Sigmoid colon (tissue), 4 donors: Measurements from ENCODE around the gene GRIK4.

Source experiments
- CTCF ChIP-seq, 4 experiments: fragments of 450-650 bp in 3 of 4; fragments of 200-600 bp in 1 of 4; IDR thresholded peaks; one replicate each; pipeline ENCODE4 v1.5.1; 2016 to 2019; ENCODE audit warnings: antibody characterized with exemption in 4 of 4, mild to moderate bottlenecking in 3 of 4, moderate library complexity in 2 of 4
- POLR2AphosphoS5 ChIP-seq, 4 donors: sonication (generic); formaldehyde crosslinking; IDR thresholded peaks; one replicate each; pipeline ENCODE4 v1.6.1; 2017; ENCODE audit warnings: antibody characterized with exemption in 4 of 4

GRCh38 chr11:120932305-120932915 lies 420.9 kb downstream of the GRIK4 start:
- TF ChIP-seq CTCF (IDR thresholded peaks at IDR 0.05) (no peak), POLR2AphosphoS5 (IDR thresholded peaks at IDR 0.05) (no peak)
